ENCODE results near the gene FNDC10. TPM values are rescaled to one million over a fixed set of nuclear protein-coding genes. Genes with fewer than 3 reads are reported as not detected.
"Not testable (repeated sequence)": the region's sequence is repeated elsewhere in the genome, so short reads cannot be mapped to it uniquely, and the experiment has no call there.

The FNDC10 gene
- total RNA-seq, 1 donor from 2014 or later, result 7.7 TPM

- H3K9me3 ChIP-seq; intact Hi-C loops (cut with DNase I); DNase-seq; H3K4me3 ChIP-seq; H3K27ac ChIP-seq: not testable (repeated sequence)
- H3K27me3 ChIP-seq (ENCODE audit: low read depth), result peaks cover 21% of the 10 kb centered on the region
- peak in 1 of 2 donors; percentile 55 for ATAC-seq
- H3K36me3 ChIP-seq, result peaks cover 16% of the 10 kb centered on the region
- H3K4me1 ChIP-seq, result peaks cover 15% of the 10 kb centered on the region
Observed at GRCh38 chr1:1633409-1633808, 33.5 kb upstream of the FNDC10 start.

GRCh38 chr1:1631782-1632420 is 32.0 kb upstream of the FNDC10 start, which contains the start of gene MMP23B:
Gene MMP23B, plus strand, starts transcription at chr1:1632173. Its CDS starts 46 bp downstream, at chr1:1632219.
- TF ChIP-seq CTCF (IDR thresholded peaks at IDR 0.05), result no peak
- Histone ChIP-seq H3K36me3 (peaks cover 21% of the 10 kb centered on the region), H3K9me3 (no peaks in the 10 kb centered on the region), H3K4me1 (peaks cover 15% of the 10 kb centered on the region), H3K27ac (peak within 1 kb of the TSS; percentile 84), H3K4me3 (peak within 1 kb of the TSS; percentile 42), H3K27me3 (ENCODE audit: low read depth) (peaks cover 21% of the 10 kb centered on the region)
- ATAC-seq, result peak; percentile 1 to 7
- intact Hi-C loops (cut with DNase I), result no loop called here
- DNase-seq, result peak; percentile 49

- H3K27ac ChIP-seq, result peak overlapping the region; percentile 84
- peaks cover 14% of the 10 kb centered on the region for H3K36me3 ChIP-seq
- H3K27me3 ChIP-seq (ENCODE audit: low read depth), result peaks cover 21% of the 10 kb centered on the region
- intact Hi-C loops (cut with DNase I), result no loop called here
- H3K4me1 ChIP-seq, result peaks cover 15% of the 10 kb centered on the region
- ATAC-seq, result peak; percentile 20 to 28
- peak overlapping the region; percentile 42 for H3K4me3 ChIP-seq
- no peaks in the 10 kb centered on the region for H3K9me3 ChIP-seq
- TF ChIP-seq CTCF (IDR thresholded peaks at IDR 0.05), result no peak
- peak; percentile 57 for DNase-seq
Observed at GRCh38 chr1:1630965-1631781, 31.2 kb upstream of the FNDC10 start.

- no peak for TF ChIP-seq CTCF (IDR thresholded peaks at IDR 0.05)
- DNase-seq (peak; percentile 79), ATAC-seq (peak; percentile 40 to 57)
- peak overlapping the region; percentile 84 for H3K27ac ChIP-seq
- H3K4me1 ChIP-seq, result peaks cover 15% of the 10 kb centered on the region
- no peaks in the 10 kb centered on the region for H3K9me3 ChIP-seq
- intact Hi-C loops (cut with DNase I), result no loop called here
- H3K27me3 ChIP-seq (ENCODE audit: low read depth), result peaks cover 21% of the 10 kb centered on the region
- H3K36me3 ChIP-seq, result peaks cover 14% of the 10 kb centered on the region
- peak overlapping the region; percentile 42 for H3K4me3 ChIP-seq
Observed at GRCh38 chr1:1630191-1630964, 30.4 kb upstream of the FNDC10 start.

GRCh38 chr1:1629430-1630190 is 29.7 kb upstream of the FNDC10 start:
- H3K27ac ChIP-seq, result peak overlapping the region; percentile 18
- H3K9me3 ChIP-seq, result no peaks in the 10 kb centered on the region
- H3K36me3 ChIP-seq, result peaks cover 14% of the 10 kb centered on the region
- intact Hi-C loops (cut with DNase I), result no loop called here
- H3K27me3 ChIP-seq (ENCODE audit: low read depth), result peaks cover 21% of the 10 kb centered on the region
- TF ChIP-seq CTCF (IDR thresholded peaks at IDR 0.05), result no peak
- peaks cover 15% of the 10 kb centered on the region for H3K4me1 ChIP-seq
- peak overlapping the region; percentile 41 for H3K4me3 ChIP-seq
- ATAC-seq (peak; percentile 18 to 37), DNase-seq (peak; percentile 49)
